Type B pancreatic cell (in vitro differentiated cells): ENCODE measurements around the gene SULT1A2. TPM values are rescaled to one million over a fixed set of nuclear protein-coding genes. Genes with fewer than 3 reads are reported as not detected.
A peak's percentile ranks its signal among the peaks of the same experiment; 100 is the strongest.
"Not testable (repeated sequence)": the region's sequence is repeated elsewhere in the genome, so short reads cannot be mapped to it uniquely, and the experiment has no call there.

Experiments
- DNase-seq: peaks from one replicate; pipeline ENCODE4 v3.0.0; 2021; ENCODE audit warnings: mixed read lengths; ENCODE audit not compliant: unreplicated experiment; ENCODE audit errors: extremely low spot score
- H3K27ac Mint-ChIP-seq: 2 replicates; pipeline ENCODE4 v1.8.0; 2021; ENCODE audit warnings: mild to moderate bottlenecking, mixed read lengths
- H3K27me3 Mint-ChIP-seq: 2 replicates; pipeline ENCODE4 v1.8.0; 2021; ENCODE audit warnings: mixed read lengths
- H3K36me3 Mint-ChIP-seq: 2 replicates; pipeline ENCODE4 v1.8.0; 2021; ENCODE audit warnings: mixed read lengths
- H3K4me1 Mint-ChIP-seq: one replicate; pipeline ENCODE4 v1.8.0; 2021; ENCODE audit warnings: mixed read lengths; ENCODE audit not compliant: unreplicated experiment
- H3K4me3 Mint-ChIP-seq: 2 replicates; pipeline ENCODE4 v1.8.0; 2021; ENCODE audit warnings: mild to moderate bottlenecking, mixed read lengths
- H3K9me3 Mint-ChIP-seq: 2 replicates; pipeline ENCODE4 v1.8.0; 2021; ENCODE audit warnings: mixed read lengths
- CTCF ChIP-seq: fragments of 200-600 bp; sonication (generic); conservative IDR thresholded peaks from 2 replicates; pipeline ENCODE4 v1.5.0; 2021; ENCODE audit warnings: antibody characterized with exemption, mild to moderate bottlenecking
- total RNA-seq: library from RNA; stranded (reverse); gene quantifications from 2 replicates; pipeline ENCODE4 v1.2.1, GENCODE V29; 2021; ENCODE audit warnings: low replicate concordance

The SULT1A2 gene
- total RNA-seq, 1 donor from 2014 or later: 3.5 TPM

- Mint-ChIP-seq H3K27me3 (peaks cover 3% of the 10 kb centered on the region), H3K27ac (no peak overlapping the region), H3K9me3 (no peaks in the 10 kb centered on the region), H3K4me1 (peaks cover 11% of the 10 kb centered on the region), H3K36me3 (no peaks in the 10 kb centered on the region), H3K4me3 (no peak overlapping the region)
- TF ChIP-seq CTCF: no peak
- no peak for DNase-seq
These were observed 9.7 kb upstream of the SULT1A2 start for GRCh38 chr16:28606291-28607115.

DNA sequence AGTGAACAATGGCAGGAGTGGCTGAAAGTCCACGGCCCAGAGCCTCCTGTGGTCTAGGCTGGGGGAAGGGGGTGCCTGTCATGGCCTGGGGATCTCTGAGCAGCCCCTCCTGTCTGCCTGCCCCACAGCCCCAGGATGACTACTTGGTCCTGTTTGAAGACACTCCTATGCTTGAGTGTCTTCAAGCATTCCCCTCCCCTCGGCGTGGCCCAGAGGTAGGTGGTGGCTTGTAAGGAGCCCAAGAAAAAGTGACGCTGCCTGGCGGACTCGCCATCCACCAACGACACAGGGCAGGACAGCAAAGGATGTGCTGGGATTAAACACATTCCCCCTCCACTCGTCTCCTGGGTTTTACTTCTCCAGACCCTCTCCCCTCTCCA, 7.3 kb upstream of the SULT1A2 start:
- Mint-ChIP-seq H3K27me3 (no peaks in the 10 kb centered on the region), H3K27ac (no peak overlapping the region)

GRCh38 chr16:28603381-28604185, 6.7 kb upstream of the SULT1A2 start:
- H3K27ac Mint-ChIP-seq: peak overlapping the region; percentile 29
- no peaks in the 10 kb centered on the region for H3K9me3 Mint-ChIP-seq
- H3K27me3 Mint-ChIP-seq: no peaks in the 10 kb centered on the region
- TF ChIP-seq CTCF: no peak
- H3K4me1 Mint-ChIP-seq: no peaks in the 10 kb centered on the region
- no peak overlapping the region for H3K4me3 Mint-ChIP-seq
- no peaks in the 10 kb centered on the region for H3K36me3 Mint-ChIP-seq
- no peak for DNase-seq

More for the DNA sequence above, 7.3 kb upstream of the SULT1A2 start:
- Mint-ChIP-seq H3K4me3 (no peak overlapping the region), H3K36me3 (no peaks in the 10 kb centered on the region), H3K4me1 (no peaks in the 10 kb centered on the region), H3K9me3 (no peaks in the 10 kb centered on the region)
- no peak for DNase-seq
- no peak for TF ChIP-seq CTCF

GRCh38 chr16:28602529-28602928, 5.7 kb upstream of the SULT1A2 start:
- H3K4me3 Mint-ChIP-seq: no peak overlapping the region
- H3K4me1 Mint-ChIP-seq: peaks cover 6% of the 10 kb centered on the region
- H3K27ac Mint-ChIP-seq: no peak overlapping the region
- no peak for DNase-seq
- H3K27me3 Mint-ChIP-seq: no peaks in the 10 kb centered on the region
- H3K36me3 Mint-ChIP-seq: no peaks in the 10 kb centered on the region
- H3K9me3 Mint-ChIP-seq: no peaks in the 10 kb centered on the region
- no peak for TF ChIP-seq CTCF

DNA sequence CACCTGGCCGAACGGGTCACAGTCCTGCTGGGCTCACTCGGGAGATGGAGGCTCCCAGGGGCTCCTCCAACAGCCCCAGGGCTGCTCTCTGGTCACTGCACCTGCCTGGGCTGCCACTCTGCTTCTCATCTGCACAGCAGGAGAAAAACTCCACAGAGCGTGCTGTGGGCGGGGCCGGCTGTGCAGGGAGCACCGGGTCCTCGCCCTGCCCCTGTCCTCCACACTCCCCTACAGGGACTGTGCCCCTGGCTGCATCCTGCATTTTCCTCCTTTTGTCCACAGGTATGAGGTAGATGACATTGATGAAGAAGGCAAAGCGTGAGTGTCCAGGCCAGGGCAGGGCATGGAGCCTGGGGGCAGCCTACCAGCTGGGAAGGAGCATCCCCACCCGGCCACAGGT, 5.2 kb upstream of the SULT1A2 start:
- not testable (repeated sequence) for H3K4me3 Mint-ChIP-seq, H3K27ac Mint-ChIP-seq, H3K27me3 Mint-ChIP-seq, H3K36me3 Mint-ChIP-seq, H3K9me3 Mint-ChIP-seq, DNase-seq
- peaks cover 11% of the 10 kb centered on the region for H3K4me1 Mint-ChIP-seq

- H3K27ac Mint-ChIP-seq, H3K27me3 Mint-ChIP-seq, H3K9me3 Mint-ChIP-seq, DNase-seq, H3K36me3 Mint-ChIP-seq, H3K4me3 Mint-ChIP-seq: not testable (repeated sequence)
- peaks cover 15% of the 10 kb centered on the region for H3K4me1 Mint-ChIP-seq
These were observed 4.7 kb upstream of the SULT1A2 start for GRCh38 chr16:28601589-28601988.

GRCh38 chr16:28600965-28601364, 4.1 kb upstream of the SULT1A2 start:
- not testable (repeated sequence) for H3K9me3 Mint-ChIP-seq, DNase-seq

DNA sequence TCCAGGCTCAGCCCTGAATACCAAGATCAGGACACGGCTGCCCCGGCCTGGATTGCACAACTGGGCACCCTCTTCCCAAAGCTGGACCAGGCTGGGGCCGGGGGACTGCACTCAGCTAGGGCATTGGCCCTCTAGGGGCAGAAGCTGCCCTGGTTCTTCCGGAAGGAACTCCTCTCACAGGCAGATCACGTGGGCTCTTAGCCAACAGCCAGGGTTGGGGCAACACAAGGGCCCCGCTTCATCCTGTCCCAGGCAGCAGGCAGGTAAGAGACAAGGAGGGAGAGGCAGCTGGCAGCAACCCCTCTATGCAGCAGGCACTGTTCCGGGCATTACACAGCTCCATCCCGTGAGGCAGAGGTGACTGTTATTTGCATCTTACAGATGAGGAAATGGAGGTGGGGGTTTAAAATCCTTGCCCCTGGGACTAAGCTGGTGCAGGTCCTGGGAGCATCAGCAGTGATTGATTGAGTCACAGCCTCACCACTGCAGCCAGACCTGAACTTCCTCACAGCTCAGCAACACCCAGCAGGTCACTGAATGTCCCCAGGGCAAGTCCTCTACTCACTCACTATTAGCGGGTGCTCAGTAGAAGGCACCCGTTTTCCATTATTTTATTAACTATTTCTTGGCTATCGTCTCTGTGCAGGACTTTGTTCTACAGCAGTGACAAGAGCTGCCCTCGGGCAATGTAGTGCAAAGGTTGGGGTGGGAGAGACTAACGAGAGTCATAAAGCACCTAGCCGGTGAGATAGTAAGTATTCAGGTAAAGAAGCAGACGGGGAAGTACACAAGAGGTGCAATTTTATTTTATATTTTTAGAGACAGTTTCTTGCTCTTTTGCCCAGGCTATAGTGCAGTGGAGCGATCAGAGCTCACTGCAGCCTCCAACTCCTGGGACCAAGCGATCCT, 2.8 kb upstream of the SULT1A2 start:
- not testable (repeated sequence) for H3K9me3 Mint-ChIP-seq, H3K4me3 Mint-ChIP-seq, H3K27me3 Mint-ChIP-seq, H3K36me3 Mint-ChIP-seq, H3K27ac Mint-ChIP-seq, DNase-seq
- H3K4me1 Mint-ChIP-seq: peaks cover 16% of the 10 kb centered on the region

More at GRCh38 chr16:28600965-28601364, 4.1 kb upstream of the SULT1A2 start:
- H3K27ac Mint-ChIP-seq, H3K36me3 Mint-ChIP-seq, H3K4me3 Mint-ChIP-seq, H3K27me3 Mint-ChIP-seq: not testable (repeated sequence)
- H3K4me1 Mint-ChIP-seq: peaks cover 16% of the 10 kb centered on the region
